K562 (cell line): ENCODE measurements around the gene COL13A1. TPM values are rescaled to one million over a fixed set of nuclear protein-coding genes. Genes with fewer than 3 reads are reported as not detected.
A peak's percentile ranks its signal among the peaks of the same experiment; 100 is the strongest.

Experiments used
- ATAC-seq: fragments of 200-7000 bp; cut with Tn5 transposase; 3 replicates; pipeline ENCODE4 v1.9.1; 2020; ENCODE audit warnings: moderate library complexity
- BruUV-seq: library from RNA; stranded (reverse); fragments of 400-500 nt; replicated peaks from 2 replicates; lab custom pipeline; 2021; lab: Mats Ljungman, UMichigan
- CTCF ChIA-PET: fragments of 300-600 bp; formaldehyde crosslinking; extraction: SDS; loops from one replicate; lab custom pipeline; 2021; ENCODE audit warnings: low intra/inter-chr PET ratio; lab: Yijun Ruan, JAX
- POLR2A ChIA-PET: fragments of 300-600, 350-650 bp; sonication (Branson Sonifier 250); formaldehyde crosslinking; extraction: SDS; loops from one replicate; lab custom pipeline; 2021; ENCODE audit warnings: antibody characterized with exemption, inconsistent platforms; lab: Yijun Ruan, JAX
- DNase-seq, 4 experiments: peaks; one replicate each; pipeline versions ENCODE4 v3.0.0 to v3.0.0-alpha.2; 2011 to 2018; ENCODE audit warnings: low spot score in 3 of 4, mixed read lengths in 3 of 4; ENCODE audit errors: extremely low read depth in 1 of 4
- FAIRE-seq: peaks from 2 replicates; lab custom pipeline; 2011; peaks lifted over from hg19 to GRCh38; lab: Jason Lieb, UNC
- H2AFZ ChIP-seq: 2 replicates; pipeline ENCODE4 v1.6.0; 2011; ENCODE audit warnings: low read depth, low read length, control low read depth, inconsistent platforms
- H3K27ac ChIP-seq: fragments of 200-600 bp; 3 replicates; pipeline ENCODE4 v1.8.0; 2011; ENCODE audit warnings: low read depth, mild to moderate bottlenecking, control low read depth, inconsistent platforms, low read length, moderate library complexity, mixed read lengths; ENCODE audit errors: extremely low read depth
- H3K27me3 ChIP-seq, 2 experiments: fragments of 300-600 bp in 1 of 2; 2 replicates in 1 of 2; 3 replicates in 1 of 2; pipeline versions ENCODE4 v1.6.0 to v1.8.0; 2011; ENCODE audit warnings: inconsistent platforms in 2 of 2, low read length in 2 of 2, mild to moderate bottlenecking in 1 of 2, mixed read lengths in 1 of 2, moderate library complexity in 1 of 2; ENCODE audit not compliant: control insufficient read depth in 2 of 2, insufficient read depth in 2 of 2
- H3K36me3 ChIP-seq: fragments of 300-600 bp; 3 replicates; pipeline ENCODE4 v1.8.0; 2011; ENCODE audit warnings: mild to moderate bottlenecking, low read length, inconsistent platforms; ENCODE audit not compliant: control insufficient read depth, insufficient read depth
- H3K4me1 ChIP-seq, 2 experiments: fragments of 200-600 bp in 1 of 2; replicated peaks in 1 of 2; 2 replicates in 1 of 2; 3 replicates in 1 of 2; pipeline versions ENCODE4 v1.5.1 to v1.8.0; 2011; ENCODE audit warnings: inconsistent platforms in 2 of 2, low read length in 2 of 2, mild to moderate bottlenecking in 1 of 2, mixed read lengths in 1 of 2, moderate library complexity in 1 of 2; ENCODE audit not compliant: control insufficient read depth in 2 of 2, insufficient read depth in 2 of 2
- H3K4me2 ChIP-seq: 2 replicates; pipeline ENCODE4 v1.6.1; 2011; ENCODE audit warnings: low read length, control low read depth, inconsistent platforms, mixed read lengths; ENCODE audit not compliant: insufficient read depth
- H3K4me3 ChIP-seq: fragments of 200-600 bp; sonication (generic), shearing (Covaris generic); 2 replicates; pipeline ENCODE4 v1.5.1; 2016; ENCODE audit warnings: control low read depth, inconsistent platforms
- H3K79me2 ChIP-seq: fragments of 200-600 bp; 3 replicates; pipeline ENCODE4 v1.8.0; 2011; ENCODE audit warnings: low read length, inconsistent platforms; ENCODE audit not compliant: control insufficient read depth, insufficient read depth
- H3K9ac ChIP-seq, 2 experiments: 2 replicates each; pipeline versions ENCODE4 v1.6.0 to v1.6.1; 2011; ENCODE audit warnings: low read depth in 2 of 2, low read length in 2 of 2, control low read depth in 1 of 2, inconsistent platforms in 1 of 2, mild to moderate bottlenecking in 1 of 2, mixed read lengths in 1 of 2; ENCODE audit not compliant: insufficient read depth in 1 of 2
- H3K9me1 ChIP-seq: one replicate; pipeline ENCODE4 v1.6.0; 2011; ENCODE audit warnings: inconsistent platforms, mild to moderate bottlenecking, low read length, moderate library complexity; ENCODE audit not compliant: control insufficient read depth, insufficient read depth
- H3K9me3 ChIP-seq: replicated peaks from 2 replicates; pipeline ENCODE4 v1.5.1; 2011; ENCODE audit warnings: low read depth, low read length, inconsistent platforms; ENCODE audit not compliant: control insufficient read depth, insufficient read depth
- H4K20me1 ChIP-seq: replicated peaks from 2 replicates; pipeline ENCODE4 v1.6.1; 2011; ENCODE audit warnings: low read length, inconsistent platforms, mixed read lengths; ENCODE audit not compliant: control insufficient read depth, insufficient read depth
- NFIC ChIP-seq: fragments of 450-650 bp; IDR thresholded peaks from 2 replicates; pipeline ENCODE4 v1.6.1; 2017; ENCODE audit warnings: mild to moderate bottlenecking, inconsistent platforms
- NFIX ChIP-seq: fragments of 250-450 bp; sonication (Bioruptor Pico); IDR thresholded peaks from 2 replicates; pipeline ENCODE4 v1.4.0; 2020; ENCODE audit warnings: low read depth, mild to moderate bottlenecking, moderate library complexity
- SMAD1 ChIP-seq: fragments of 150-350 bp; IDR thresholded peaks from 2 replicates; pipeline ENCODE4 v1.6.1; 2014; ENCODE audit warnings: low read length, low read depth; ENCODE audit not compliant: partially characterized antibody
- TAF9B ChIP-seq: fragments of 450-650 bp; IDR thresholded peaks from 2 replicates; pipeline ENCODE4 v1.6.1; 2018; ENCODE audit warnings: mild to moderate bottlenecking; ENCODE audit not compliant: partially characterized antibody
- ZNF507 ChIP-seq: conservative IDR thresholded peaks from 2 replicates; pipeline ENCODE4 v1.6.1; 2017; ENCODE audit warnings: missing genetic modification characterization, missing compliant biosample characterization
- WGBS: fragments of 100-300 bp; shearing (Covaris generic); methylation state at CpG from one replicate; pipeline ENCODE4 v1.1.6; 2016; ENCODE audit warnings: low coverage, mixed read lengths; ENCODE audit not compliant: insufficient coverage; ENCODE audit errors: missing lambda C conversion rate; 5-methylcytosine and 5-hydroxymethylcytosine counted together
- in situ Hi-C: fragments of 300-500 bp; cut with MboI; formaldehyde crosslinking; loops from 4 replicates; pipeline ENCODE4 v1.15.0; 2018; ENCODE audit warnings: inconsistent platforms, mixed read lengths
- intact Hi-C: fragments of 100-400 bp; cut with micrococcal nuclease; formaldehyde crosslinking; loops from 2 replicates; pipeline ENCODE4 v1.14.2; 2022
- polyA plus RNA-seq, 8 experiments: library from polyadenylated mRNA; depleted of rRNA in 4 of 8; stranded (reverse) in 5 of 8; unstranded in 3 of 8; fragments of >200 nt; fragmentation: Nextera tagmentation in 2 of 8; fragmentation: Illumina TruSeq in 1 of 8; extraction: Ambion mirVana in 2 of 8; extraction: Trizol in 1 of 8; gene quantifications; 2 replicates each; pipeline versions ENCODE4 v1.2.1 to v1.2.3, GENCODE V29; 2011 to 2014; ENCODE audit warnings: inconsistent platforms in 1 of 8, missing spikeins in 1 of 8
- total RNA-seq, 7 experiments: library from RNA; depleted of rRNA in 6 of 7; stranded (reverse); fragments of >200 nt in 6 of 7; fragmentation: Illumina TruSeq in 2 of 7; extraction: Trizol in 2 of 7; gene quantifications; 2 replicates each; pipeline versions ENCODE4 v1.2.1 to v1.2.3, GENCODE V29; 2011 to 2021; ENCODE audit warnings: low replicate concordance in 1 of 7
- TF ChIP-seq, protein P1 (sequence below), 2 experiments: fragments of 450-650 bp; formaldehyde crosslinking in 1 of 2; IDR thresholded peaks; 2 replicates each; pipeline versions ENCODE4 v1.4.0 to v1.6.1; 2014 to 2020; ENCODE audit warnings: mild to moderate bottlenecking in 2 of 2, borderline replicate concordance in 1 of 2, low read depth in 1 of 2

The COL13A1 gene
- total and polyA plus RNA-seq, 9 of the 15 experiments (the other 6 are each of a cell fraction or from before 2014, with no cell fraction given): not detected

- no peak for TF ChIP-seq ZNF507
Observed at GRCh38 chr10:69757206-69757552, 44.5 kb upstream of the COL13A1 start (continued).

DNA sequence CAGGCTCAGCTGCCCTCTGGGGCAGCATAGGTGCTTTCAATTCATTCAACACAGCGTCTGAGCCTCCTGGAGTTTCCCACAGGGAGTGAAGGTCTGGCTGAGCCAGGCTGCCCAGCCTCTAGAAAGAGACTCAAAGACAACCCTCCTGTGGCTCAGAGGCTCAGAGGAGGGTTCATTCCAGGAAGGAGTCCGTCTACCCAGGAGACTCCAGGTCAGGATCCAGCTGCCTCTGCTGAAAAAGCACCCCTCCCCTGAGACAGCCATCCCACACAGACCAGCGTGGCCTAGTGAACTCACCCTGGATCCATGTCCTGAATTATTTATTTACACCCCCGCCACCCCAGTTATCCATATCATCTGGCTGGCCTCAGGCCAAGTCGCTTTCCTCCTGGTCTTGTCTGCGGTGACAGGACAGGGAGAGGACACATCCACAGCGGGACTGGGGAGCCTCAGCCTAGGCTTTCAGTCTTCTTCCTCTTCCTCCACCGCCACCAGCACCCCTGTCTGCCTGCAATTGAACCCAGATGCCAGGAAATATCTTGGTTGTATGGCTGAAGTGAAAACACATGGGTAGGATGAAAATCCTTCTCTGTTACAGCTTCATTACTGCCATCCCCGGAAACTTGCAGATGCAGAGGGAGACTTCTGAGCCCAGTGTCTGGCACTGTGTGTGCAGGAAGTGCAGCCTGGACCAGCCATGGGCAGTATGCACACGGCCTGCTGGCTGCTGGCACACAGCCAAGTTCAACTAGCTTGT lies 44.0 kb upstream of the COL13A1 start:
- intact Hi-C loops: no loop called here
- 3% methylated on average over 10 of the region's 10 CpGs for WGBS

More for the DNA sequence above, 44.0 kb upstream of the COL13A1 start:
- ChIA-PET CTCF (no interaction called here), POLR2A (interaction anchor here (1.0 kb wide), 1 partner anchor 31 kb away, joined by 6 read pairs; no protein-coding TSS in a partner anchor)
- no peak overlapping the region for H3K4me3 ChIP-seq
- DNase-seq: peak in 1 of 4 experiments; percentile 21
- peaks cover 7 to 38% of the 10 kb centered on the region in 2 experiments; a peak in 3 of 5 replicates for H3K27me3 ChIP-seq
- H3K36me3 ChIP-seq: no peaks in the 10 kb centered on the region
- no peak overlapping the region for H3K27ac ChIP-seq
- H3K4me1 ChIP-seq: no peaks in the 10 kb centered on the region; a peak in 1 of 5 replicates
- no peaks in the 10 kb centered on the region for H3K79me2 ChIP-seq
- peaks cover 7% of the 10 kb centered on the region; the same call in 1 of the 2 replicates for H4K20me1 ChIP-seq
- ATAC-seq: peak; percentile 32; the same call in 1 of the 3 replicates
- no peak overlapping the region for H2AFZ ChIP-seq
- no peak overlapping the region for H3K4me2 ChIP-seq
- TF ChIP-seq SMAD1 (peak; percentile 23), NFIX (peak; percentile 89), TAF9B (no peak), NFIC (peak; percentile 97)
- TF ChIP-seq, protein P1, sequence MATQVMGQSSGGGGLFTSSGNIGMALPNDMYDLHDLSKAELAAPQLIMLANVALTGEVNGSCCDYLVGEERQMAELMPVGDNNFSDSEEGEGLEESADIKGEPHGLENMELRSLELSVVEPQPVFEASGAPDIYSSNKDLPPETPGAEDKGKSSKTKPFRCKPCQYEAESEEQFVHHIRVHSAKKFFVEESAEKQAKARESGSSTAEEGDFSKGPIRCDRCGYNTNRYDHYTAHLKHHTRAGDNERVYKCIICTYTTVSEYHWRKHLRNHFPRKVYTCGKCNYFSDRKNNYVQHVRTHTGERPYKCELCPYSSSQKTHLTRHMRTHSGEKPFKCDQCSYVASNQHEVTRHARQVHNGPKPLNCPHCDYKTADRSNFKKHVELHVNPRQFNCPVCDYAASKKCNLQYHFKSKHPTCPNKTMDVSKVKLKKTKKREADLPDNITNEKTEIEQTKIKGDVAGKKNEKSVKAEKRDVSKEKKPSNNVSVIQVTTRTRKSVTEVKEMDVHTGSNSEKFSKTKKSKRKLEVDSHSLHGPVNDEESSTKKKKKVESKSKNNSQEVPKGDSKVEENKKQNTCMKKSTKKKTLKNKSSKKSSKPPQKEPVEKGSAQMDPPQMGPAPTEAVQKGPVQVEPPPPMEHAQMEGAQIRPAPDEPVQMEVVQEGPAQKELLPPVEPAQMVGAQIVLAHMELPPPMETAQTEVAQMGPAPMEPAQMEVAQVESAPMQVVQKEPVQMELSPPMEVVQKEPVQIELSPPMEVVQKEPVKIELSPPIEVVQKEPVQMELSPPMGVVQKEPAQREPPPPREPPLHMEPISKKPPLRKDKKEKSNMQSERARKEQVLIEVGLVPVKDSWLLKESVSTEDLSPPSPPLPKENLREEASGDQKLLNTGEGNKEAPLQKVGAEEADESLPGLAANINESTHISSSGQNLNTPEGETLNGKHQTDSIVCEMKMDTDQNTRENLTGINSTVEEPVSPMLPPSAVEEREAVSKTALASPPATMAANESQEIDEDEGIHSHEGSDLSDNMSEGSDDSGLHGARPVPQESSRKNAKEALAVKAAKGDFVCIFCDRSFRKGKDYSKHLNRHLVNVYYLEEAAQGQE (IDR thresholded peaks at IDR 0.05; ENCODE audit: borderline replicate concordance): 0 out of 2 replicates have a peak, but pooled peaks have one; percentile 10
- TF ChIP-seq, protein P1 (CRISPR knock-in tag; IDR thresholded peaks at IDR 0.05; ENCODE audit: low read depth): no peak
- H3K9ac ChIP-seq: no peak overlapping the region
- BruUV-seq: no TSS peak
- FAIRE-seq: no peak
- in situ Hi-C loops: no loop called here
- H3K9me1 ChIP-seq: no peaks in the 10 kb centered on the region
- H3K9me3 ChIP-seq: no peaks in the 10 kb centered on the region
